ENCODE data around the gene SYNE2.
"Not testable (repeated sequence)": the region's sequence is repeated elsewhere in the genome, so short reads cannot be mapped to it uniquely, and the experiment has no call there.

Gene SYNE2

GRCh38 chr14:63867933-63868921 lies 15.4 kb downstream of the SYNE2 start:
- no peak overlapping the region for H3K4me3 ChIP-seq
- no peaks in the 10 kb centered on the region for H3K9me3 ChIP-seq (ENCODE audit: low read depth, low read length)
- H3K36me3 ChIP-seq (ENCODE audit: insufficient read depth, low read length): no peaks in the 10 kb centered on the region
- no peak for TF ChIP-seq POLR2AphosphoS5 (IDR thresholded peaks at IDR 0.05; ENCODE audit: borderline replicate concordance, low read depth, low read length)
- TF ChIP-seq EZH2 (IDR thresholded peaks at IDR 0.05): no peak
- TF ChIP-seq FOXP2 (optimal IDR thresholded peaks at IDR 0.05; ENCODE audit: control extremely low read depth, extremely low read length, insufficient read depth): no peak
- H3K9ac ChIP-seq (ENCODE audit: insufficient read length): no peak overlapping the region
- H3K27ac ChIP-seq: no peak overlapping the region
- no peak for DNase-seq (ENCODE audit: low read depth, low spot score)

GRCh38 chr14:63869940-63870752 lies 17.3 kb downstream of the SYNE2 start:
- not testable (repeated sequence) for H3K9ac ChIP-seq (ENCODE audit: insufficient read length); H3K36me3 ChIP-seq (ENCODE audit: insufficient read depth, low read length); DNase-seq (ENCODE audit: low read depth, low spot score); H3K4me3 ChIP-seq; H3K27ac ChIP-seq; H3K9me3 ChIP-seq (ENCODE audit: low read depth, low read length)

- H3K27ac ChIP-seq; H3K9ac ChIP-seq (ENCODE audit: insufficient read length); H3K9me3 ChIP-seq (ENCODE audit: low read depth, low read length); H3K36me3 ChIP-seq (ENCODE audit: insufficient read depth, low read length); H3K4me3 ChIP-seq; DNase-seq (ENCODE audit: low read depth, low spot score): not testable (repeated sequence)
Measured at GRCh38 chr14:63870753-63871037, 17.9 kb downstream of the SYNE2 start.

GRCh38 chr14:63874223-63874622 lies 21.4 kb downstream of the SYNE2 start:
- no peak overlapping the region for H3K4me3 ChIP-seq
- no peaks in the 10 kb centered on the region for H3K36me3 ChIP-seq (ENCODE audit: insufficient read depth, low read length)
- no peak for DNase-seq (ENCODE audit: low read depth, low spot score)
- TF ChIP-seq EZH2 (IDR thresholded peaks at IDR 0.05): no peak
- TF ChIP-seq FOXP2 (optimal IDR thresholded peaks at IDR 0.05; ENCODE audit: control extremely low read depth, extremely low read length, insufficient read depth): no peak
- TF ChIP-seq POLR2AphosphoS5 (IDR thresholded peaks at IDR 0.05; ENCODE audit: borderline replicate concordance, low read depth, low read length): no peak
- no peak overlapping the region; the same call in 1 of the 2 replicates for H3K27ac ChIP-seq
- H3K9ac ChIP-seq (ENCODE audit: insufficient read length): no peak overlapping the region
- H3K9me3 ChIP-seq (ENCODE audit: low read depth, low read length): no peaks in the 10 kb centered on the region

- no peak overlapping the region for H3K4me3 ChIP-seq
- H3K27ac ChIP-seq: no peak overlapping the region
- H3K36me3 ChIP-seq (ENCODE audit: insufficient read depth, low read length): no peaks in the 10 kb centered on the region
- no peak for TF ChIP-seq POLR2AphosphoS5 (IDR thresholded peaks at IDR 0.05; ENCODE audit: borderline replicate concordance, low read depth, low read length)
- TF ChIP-seq EZH2 (IDR thresholded peaks at IDR 0.05): no peak
- no peak for TF ChIP-seq FOXP2 (optimal IDR thresholded peaks at IDR 0.05; ENCODE audit: control extremely low read depth, extremely low read length, insufficient read depth)
- DNase-seq (ENCODE audit: low read depth, low spot score): no peak
- H3K9me3 ChIP-seq (ENCODE audit: low read depth, low read length): no peaks in the 10 kb centered on the region
- no peak overlapping the region for H3K9ac ChIP-seq (ENCODE audit: insufficient read length)
Measured at GRCh38 chr14:63875311-63875710, 22.5 kb downstream of the SYNE2 start.

GRCh38 chr14:63877550-63877939 lies 24.7 kb downstream of the SYNE2 start:
- peak overlapping the region; percentile 58 for H3K27ac ChIP-seq
- TF ChIP-seq FOXP2 (optimal IDR thresholded peaks at IDR 0.05; ENCODE audit: control extremely low read depth, extremely low read length, insufficient read depth) (no peak), POLR2AphosphoS5 (IDR thresholded peaks at IDR 0.05; ENCODE audit: borderline replicate concordance, low read depth, low read length) (no peak), EZH2 (IDR thresholded peaks at IDR 0.05) (no peak)
- H3K9ac ChIP-seq (ENCODE audit: insufficient read length): no peak overlapping the region
- no peaks in the 10 kb centered on the region for H3K36me3 ChIP-seq (ENCODE audit: insufficient read depth, low read length)
- DNase-seq (ENCODE audit: low read depth, low spot score): no peak
- no peaks in the 10 kb centered on the region for H3K9me3 ChIP-seq (ENCODE audit: low read depth, low read length)
- H3K4me3 ChIP-seq: peak overlapping the region; percentile 24; the same call in 1 of the 2 replicates

GRCh38 chr14:63878052-63878451 lies 25.2 kb downstream of the SYNE2 start:
- no peak for TF ChIP-seq FOXP2 (optimal IDR thresholded peaks at IDR 0.05; ENCODE audit: control extremely low read depth, extremely low read length, insufficient read depth)
- no peak for TF ChIP-seq EZH2 (IDR thresholded peaks at IDR 0.05)
- TF ChIP-seq POLR2AphosphoS5 (IDR thresholded peaks at IDR 0.05; ENCODE audit: borderline replicate concordance, low read depth, low read length): no peak
- Histone ChIP-seq H3K27ac (no peak overlapping the region), H3K4me3 (no peak overlapping the region), H3K36me3 (ENCODE audit: insufficient read depth, low read length) (no peaks in the 10 kb centered on the region), H3K9ac (ENCODE audit: insufficient read length) (no peak overlapping the region), H3K9me3 (ENCODE audit: low read depth, low read length) (no peaks in the 10 kb centered on the region)
- DNase-seq (ENCODE audit: low read depth, low spot score): no peak

GRCh38 chr14:63878792-63879191 lies 26.0 kb downstream of the SYNE2 start:
- Histone ChIP-seq H3K27ac (no peak overlapping the region), H3K9ac (ENCODE audit: insufficient read length) (no peak overlapping the region), H3K4me3 (no peak overlapping the region), H3K36me3 (ENCODE audit: insufficient read depth, low read length) (no peaks in the 10 kb centered on the region), H3K9me3 (ENCODE audit: low read depth, low read length) (no peaks in the 10 kb centered on the region)
- no peak for DNase-seq (ENCODE audit: low read depth, low spot score)
- TF ChIP-seq FOXP2 (optimal IDR thresholded peaks at IDR 0.05; ENCODE audit: control extremely low read depth, extremely low read length, insufficient read depth) (no peak), POLR2AphosphoS5 (IDR thresholded peaks at IDR 0.05; ENCODE audit: borderline replicate concordance, low read depth, low read length) (no peak), EZH2 (IDR thresholded peaks at IDR 0.05) (no peak)
